Gastroesophageal sphincter (tissue), 3 donors: ENCODE data around the gene PTPRN2.

ENCODE experiments used
- CTCF ChIP-seq, 4 experiments: fragments of 200-600 bp in 2 of 4; fragments of 450-650 bp in 2 of 4; sonication (generic) in 1 of 4; IDR thresholded peaks; one replicate each; pipeline ENCODE4 v1.5.1; 2017 to 2019; ENCODE audit warnings: antibody characterized with exemption in 4 of 4, mild to moderate bottlenecking in 2 of 4, moderate library complexity in 2 of 4
- EP300 ChIP-seq: sonication (generic); formaldehyde crosslinking; IDR thresholded peaks from one replicate; pipeline ENCODE4 v1.6.1; 2017; ENCODE audit warnings: antibody characterized with exemption, mild to moderate bottlenecking
- POLR2A ChIP-seq, 2 donors: fragments of 450-650 bp; IDR thresholded peaks; one replicate each; pipeline ENCODE4 v1.6.1; 2017; ENCODE audit warnings: antibody characterized with exemption in 2 of 2, mild to moderate bottlenecking in 2 of 2, moderate library complexity in 1 of 2

DNA sequence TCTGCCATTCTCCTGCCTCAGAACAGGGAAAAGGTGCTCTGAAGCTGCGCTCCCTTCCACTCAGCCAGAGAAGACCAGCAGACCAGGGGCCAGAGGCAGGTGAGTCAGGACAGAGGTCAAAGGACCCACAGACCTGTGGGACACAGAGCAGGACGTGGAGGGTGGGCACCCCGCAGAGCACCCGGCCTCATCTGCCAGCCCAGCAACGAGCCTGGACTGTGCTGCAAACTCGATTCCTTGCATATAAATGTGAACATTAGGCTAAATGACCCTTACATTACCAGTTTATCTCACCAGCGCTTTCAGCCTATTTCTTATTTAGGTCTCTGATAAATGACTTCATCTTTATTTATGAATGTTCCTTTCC lies 50.1 kb downstream of the PTPRN2 start:
- TF ChIP-seq POLR2A (IDR thresholded peaks at IDR 0.05) = no peak
- TF ChIP-seq CTCF (IDR thresholded peaks at IDR 0.05) = no peak
- TF ChIP-seq EP300 = no peak
